HCT116 (cell line): ENCODE measurements around the gene FOXQ1. TPM values are rescaled to one million over a fixed set of nuclear protein-coding genes. Genes with fewer than 3 reads are reported as not detected.

Experiments used
- ATAC-seq: fragments of 200-7000 bp; cut with Tn5 transposase; 2 replicates; pipeline ENCODE4 v1.9.1; 2020; ENCODE audit warnings: mild to moderate bottlenecking, moderate library complexity
- BruUV-seq: library from RNA; stranded (reverse); fragments of 400-500 nt; replicated peaks from 2 replicates; lab custom pipeline; 2021; lab: Mats Ljungman, UMichigan
- CTCF ChIA-PET: fragments of 300-600 bp; sonication (Branson Sonifier 250); formaldehyde crosslinking; loops from one replicate; lab custom pipeline; 2021; ENCODE audit warnings: antibody characterized with exemption; lab: Charles Lee
- POLR2A ChIA-PET: fragments of 300-600, 350-600 bp; sonication (Branson Sonifier 250); formaldehyde crosslinking; loops from one replicate; lab custom pipeline; 2021; ENCODE audit warnings: antibody characterized with exemption; lab: Charles Lee
- RAD21 ChIA-PET, 2 experiments: fragments of 300-600 bp; sonication (Branson Sonifier 250); formaldehyde crosslinking; loops; one replicate each; lab custom pipeline; 2023; ENCODE audit warnings: low total read pairs in 2 of 2; ENCODE audit not compliant: uncharacterized antibody in 2 of 2, unreplicated experiment in 2 of 2, low non-redundant PET in 1 of 2; lab: Charles Lee
- DNase-seq: peaks from one replicate; pipeline ENCODE4 v3.0.0-alpha.2; 2010; ENCODE audit warnings: low read depth, low spot score
- H2AFZ ChIP-seq: fragments of 200-600 bp; shearing (Covaris generic), sonication (generic); 2 replicates; pipeline ENCODE4 v1.6.1; 2017; ENCODE audit warnings: low read depth, mixed run types, mixed read lengths, antibody characterized with exemption, low read length; ENCODE audit not compliant: poor library complexity, severe bottlenecking
- H3K27ac ChIP-seq: 2 replicates; pipeline ENCODE4 v1.5.1; 2012; ENCODE audit warnings: low read depth, low read length
- H3K27me3 ChIP-seq: fragments of 200-600 bp; sonication (generic); 2 replicates; pipeline ENCODE4 v1.6.1; 2016; ENCODE audit warnings: mixed run types, low read length, mixed read lengths; ENCODE audit not compliant: insufficient read depth
- H3K36me3 ChIP-seq, 2 experiments: fragments of 200-500 bp in 1 of 2; fragments of 200-600 bp in 1 of 2; sonication (Bioruptor generic) in 1 of 2; sonication (generic) in 1 of 2; 2 replicates each; pipeline versions ENCODE4 v1.5.1 to v1.6.1; 2014 to 2016; ENCODE audit warnings: low read length in 2 of 2, inconsistent platforms in 1 of 2, mixed read lengths in 1 of 2, mixed run types in 1 of 2; ENCODE audit not compliant: insufficient read depth in 2 of 2, control insufficient read depth in 1 of 2
- H3K4me1 ChIP-seq, 2 experiments: fragments of 200-600 bp in 1 of 2; sonication (generic) in 1 of 2; 2 replicates each; pipeline versions ENCODE4 v1.5.1 to v1.6.1; 2012 to 2017; ENCODE audit warnings: low read length in 2 of 2, inconsistent platforms in 1 of 2, mild to moderate bottlenecking in 1 of 2, mixed read lengths in 1 of 2, mixed run types in 1 of 2, moderate library complexity in 1 of 2; ENCODE audit not compliant: insufficient read depth in 2 of 2, control insufficient read depth in 1 of 2
- H3K4me2 ChIP-seq: fragments of 200-600 bp; sonication (generic); 2 replicates; pipeline ENCODE4 v1.6.1; 2017; ENCODE audit warnings: mixed run types, low read length, mixed read lengths
- H3K4me3 ChIP-seq, 2 experiments: fragments of 200-600 bp in 1 of 2; sonication (generic) in 1 of 2; replicated peaks in 1 of 2; 2 replicates each; pipeline ENCODE4 v1.5.1; 2011 to 2016; ENCODE audit warnings: low read length in 2 of 2, control low read depth in 1 of 2, low read depth in 1 of 2, mild to moderate bottlenecking in 1 of 2, mixed read lengths in 1 of 2, mixed run types in 1 of 2
- H3K79me2 ChIP-seq: fragments of 200-600 bp; sonication (generic); 2 replicates; pipeline ENCODE4 v1.6.1; 2017; ENCODE audit warnings: mild to moderate bottlenecking, mixed run types, low read length, moderate library complexity, mixed read lengths; ENCODE audit not compliant: insufficient read depth
- H3K9ac ChIP-seq: fragments of 200-600 bp; sonication (generic); 2 replicates; pipeline ENCODE4 v1.6.1; 2016; ENCODE audit warnings: low read length, mixed read lengths
- H3K9me2 ChIP-seq: fragments of 200-600 bp; sonication (generic), shearing (Covaris generic); 2 replicates; pipeline ENCODE4 v1.6.1; 2017; ENCODE audit warnings: mixed run types, mild to moderate bottlenecking, moderate library complexity; ENCODE audit not compliant: insufficient read depth
- H3K9me3 ChIP-seq, 2 experiments: fragments of 200-500 bp in 1 of 2; fragments of 200-600 bp in 1 of 2; sonication (Bioruptor generic) in 1 of 2; sonication (generic) in 1 of 2; 2 replicates each; pipeline ENCODE4 v1.6.1; 2014 to 2017; ENCODE audit warnings: low read length in 2 of 2, mixed read lengths in 2 of 2, inconsistent platforms in 1 of 2, low read depth in 1 of 2, mild to moderate bottlenecking in 1 of 2, mixed run types in 1 of 2, moderate library complexity in 1 of 2; ENCODE audit not compliant: control insufficient read depth in 1 of 2, insufficient read depth in 1 of 2
- H4K20me1 ChIP-seq: fragments of 200-600 bp; sonication (generic), shearing (Covaris generic); 2 replicates; pipeline ENCODE4 v1.6.1; 2017; ENCODE audit warnings: mixed run types, mild to moderate bottlenecking, moderate library complexity; ENCODE audit not compliant: insufficient read depth
- CBX3 ChIP-seq: IDR thresholded peaks from 2 replicates; pipeline ENCODE4 v1.6.1; 2012; ENCODE audit warnings: low read depth
- EGR1 ChIP-seq: IDR thresholded peaks from 2 replicates; pipeline ENCODE4 v1.6.1; 2012; ENCODE audit warnings: low read depth
- FOSL1 ChIP-seq: IDR thresholded peaks from 2 replicates; pipeline ENCODE4 v1.6.1; 2012; ENCODE audit warnings: low read depth
- MAX ChIP-seq: IDR thresholded peaks from 2 replicates; pipeline ENCODE4 v1.6.1; 2012
- POLR2A ChIP-seq: IDR thresholded peaks from 2 replicates; pipeline ENCODE4 v1.7.0; 2011; ENCODE audit warnings: borderline replicate concordance; ENCODE audit not compliant: insufficient read depth, insufficient read length; ENCODE audit errors: extremely low read depth
- POLR2AphosphoS5 ChIP-seq: IDR thresholded peaks from 2 replicates; pipeline ENCODE4 v1.6.1; 2011; ENCODE audit warnings: mild to moderate bottlenecking, low read depth, low read length, moderate library complexity
- REST ChIP-seq: IDR thresholded peaks from 2 replicates; pipeline ENCODE4 v1.6.1; 2012; ENCODE audit warnings: low read depth
- SIN3A ChIP-seq: IDR thresholded peaks from 2 replicates; pipeline ENCODE4 v1.6.1; 2012; ENCODE audit warnings: low read depth
- SP1 ChIP-seq: IDR thresholded peaks from 2 replicates; pipeline ENCODE4 v1.6.1; 2012; ENCODE audit warnings: low read depth
- SRF ChIP-seq: IDR thresholded peaks from 2 replicates; pipeline ENCODE4 v1.6.1; 2012; ENCODE audit warnings: low read depth
- TCF7L2 ChIP-seq: IDR thresholded peaks from 2 replicates; pipeline ENCODE4 v1.7.0; 2011; ENCODE audit warnings: borderline replicate concordance, inconsistent platforms; ENCODE audit not compliant: insufficient read depth, insufficient read length; ENCODE audit errors: extremely low read depth
- YY1 ChIP-seq: IDR thresholded peaks from 2 replicates; pipeline ENCODE4 v1.6.1; 2011; ENCODE audit warnings: low read length, low read depth, moderate library complexity, mild to moderate bottlenecking; ENCODE audit not compliant: insufficient replicate concordance; ENCODE audit errors: extremely low read depth
- ZFX ChIP-seq: fragments of 450-650 bp; IDR thresholded peaks from 2 replicates; pipeline ENCODE4 v1.6.1; 2017
- intact Hi-C: fragments of 100-400 bp; cut with micrococcal nuclease; formaldehyde crosslinking; loops from 2 replicates; pipeline ENCODE4 v1.10.0; 2022
- total RNA-seq: library from RNA; stranded (reverse); gene quantifications from one replicate; pipeline ENCODE4 v1.2.1, GENCODE V29; 2021; ENCODE audit not compliant: unreplicated experiment
- TF ChIP-seq, protein P1 (sequence below): IDR thresholded peaks from 2 replicates; pipeline ENCODE4 v1.6.1; 2011; ENCODE audit warnings: mild to moderate bottlenecking, low read length, moderate library complexity; ENCODE audit not compliant: insufficient replicate concordance; ENCODE audit errors: extremely low read depth
- TF ChIP-seq, protein P2 (sequence below): IDR thresholded peaks from 2 replicates; pipeline ENCODE4 v1.6.1; 2012

FOXQ1 gene
- total RNA-seq, 1 experiment from 2014 or later = 0.42 TPM

DNA sequence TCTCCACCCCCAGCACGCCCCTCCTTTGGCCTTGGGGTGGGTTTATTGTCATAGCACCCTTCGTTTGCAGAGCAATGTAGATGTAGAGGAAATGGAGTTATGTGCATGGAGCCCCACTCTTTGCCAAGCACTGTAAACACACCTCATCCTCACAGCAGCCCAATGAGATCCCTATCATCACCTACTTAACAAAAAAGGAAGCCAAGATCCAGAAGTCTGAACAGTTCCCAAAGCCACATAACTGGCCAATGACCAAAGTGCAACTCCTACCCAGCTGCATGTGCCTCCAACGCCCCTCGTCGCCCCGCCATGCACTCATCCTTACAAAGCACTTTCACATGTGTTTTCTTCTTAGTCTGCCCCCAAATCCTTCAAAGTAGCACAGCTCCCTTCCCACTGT lies 21.8 kb upstream of the FOXQ1 start:
- ChIA-PET CTCF (no interaction called here), POLR2A (no interaction called here), RAD21 (no interaction called here)
- no peaks in the 10 kb centered on the region for H3K9me2 ChIP-seq
- no peaks in the 10 kb centered on the region for H4K20me1 ChIP-seq
- no peak overlapping the region for H3K4me2 ChIP-seq
- H3K4me3 ChIP-seq = no peak overlapping the region
- H3K79me2 ChIP-seq = no peaks in the 10 kb centered on the region
- H3K4me1 ChIP-seq = peaks cover 0 to 5% of the 10 kb centered on the region in 2 experiments; a peak in 1 of 4 replicates
- no peak overlapping the region for H3K9ac ChIP-seq
- no peaks in the 10 kb centered on the region for H3K27me3 ChIP-seq
- no peaks in the 10 kb centered on the region for H3K9me3 ChIP-seq
- DNase-seq = no peak
- no TSS peak for BruUV-seq
- no peak overlapping the region for H2AFZ ChIP-seq
- TF ChIP-seq, protein P1, sequence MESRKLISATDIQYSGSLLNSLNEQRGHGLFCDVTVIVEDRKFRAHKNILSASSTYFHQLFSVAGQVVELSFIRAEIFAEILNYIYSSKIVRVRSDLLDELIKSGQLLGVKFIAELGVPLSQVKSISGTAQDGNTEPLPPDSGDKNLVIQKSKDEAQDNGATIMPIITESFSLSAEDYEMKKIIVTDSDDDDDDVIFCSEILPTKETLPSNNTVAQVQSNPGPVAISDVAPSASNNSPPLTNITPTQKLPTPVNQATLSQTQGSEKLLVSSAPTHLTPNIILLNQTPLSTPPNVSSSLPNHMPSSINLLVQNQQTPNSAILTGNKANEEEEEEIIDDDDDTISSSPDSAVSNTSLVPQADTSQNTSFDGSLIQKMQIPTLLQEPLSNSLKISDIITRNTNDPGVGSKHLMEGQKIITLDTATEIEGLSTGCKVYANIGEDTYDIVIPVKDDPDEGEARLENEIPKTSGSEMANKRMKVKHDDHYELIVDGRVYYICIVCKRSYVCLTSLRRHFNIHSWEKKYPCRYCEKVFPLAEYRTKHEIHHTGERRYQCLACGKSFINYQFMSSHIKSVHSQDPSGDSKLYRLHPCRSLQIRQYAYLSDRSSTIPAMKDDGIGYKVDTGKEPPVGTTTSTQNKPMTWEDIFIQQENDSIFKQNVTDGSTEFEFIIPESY = no peak
- TF ChIP-seq TCF7L2 = no peak
- TF ChIP-seq POLR2A = no peak
- no peak for TF ChIP-seq YY1
- TF ChIP-seq EGR1 = no peak
- TF ChIP-seq MAX = no peak
- no peak for TF ChIP-seq ZFX
- TF ChIP-seq REST = no peak
- TF ChIP-seq FOSL1 = no peak
- TF ChIP-seq, protein P2, sequence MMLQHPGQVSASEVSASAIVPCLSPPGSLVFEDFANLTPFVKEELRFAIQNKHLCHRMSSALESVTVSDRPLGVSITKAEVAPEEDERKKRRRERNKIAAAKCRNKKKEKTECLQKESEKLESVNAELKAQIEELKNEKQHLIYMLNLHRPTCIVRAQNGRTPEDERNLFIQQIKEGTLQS = no peak
- no peak for TF ChIP-seq SP1
- no peak for TF ChIP-seq SIN3A
- TF ChIP-seq POLR2AphosphoS5 = no peak
- no peak for TF ChIP-seq SRF
- TF ChIP-seq CBX3 = no peak
- H3K27ac ChIP-seq = no peak overlapping the region
- no peak for ATAC-seq
- intact Hi-C loops = no loop called here
- no peaks in the 10 kb centered on the region for H3K36me3 ChIP-seq
